H4 (cell line): ENCODE measurements around the gene RAB7A. TPM values are rescaled to one million over a fixed set of nuclear protein-coding genes. Genes with fewer than 3 reads are reported as not detected.

Experiments
- DNase-seq: peaks from one replicate; pipeline ENCODE4 v3.0.0-alpha.2; 2015; ENCODE audit warnings: low spot score
- total RNA-seq: library from RNA; depleted of rRNA; stranded (reverse); fragments of >200 nt; shearing (Covaris generic); gene quantifications from 2 replicates; pipeline ENCODE4 v1.2.3, GENCODE V29; 2014

RAB7A gene
- total RNA-seq, 1 experiment from 2014 or later: 102 TPM

DNA sequence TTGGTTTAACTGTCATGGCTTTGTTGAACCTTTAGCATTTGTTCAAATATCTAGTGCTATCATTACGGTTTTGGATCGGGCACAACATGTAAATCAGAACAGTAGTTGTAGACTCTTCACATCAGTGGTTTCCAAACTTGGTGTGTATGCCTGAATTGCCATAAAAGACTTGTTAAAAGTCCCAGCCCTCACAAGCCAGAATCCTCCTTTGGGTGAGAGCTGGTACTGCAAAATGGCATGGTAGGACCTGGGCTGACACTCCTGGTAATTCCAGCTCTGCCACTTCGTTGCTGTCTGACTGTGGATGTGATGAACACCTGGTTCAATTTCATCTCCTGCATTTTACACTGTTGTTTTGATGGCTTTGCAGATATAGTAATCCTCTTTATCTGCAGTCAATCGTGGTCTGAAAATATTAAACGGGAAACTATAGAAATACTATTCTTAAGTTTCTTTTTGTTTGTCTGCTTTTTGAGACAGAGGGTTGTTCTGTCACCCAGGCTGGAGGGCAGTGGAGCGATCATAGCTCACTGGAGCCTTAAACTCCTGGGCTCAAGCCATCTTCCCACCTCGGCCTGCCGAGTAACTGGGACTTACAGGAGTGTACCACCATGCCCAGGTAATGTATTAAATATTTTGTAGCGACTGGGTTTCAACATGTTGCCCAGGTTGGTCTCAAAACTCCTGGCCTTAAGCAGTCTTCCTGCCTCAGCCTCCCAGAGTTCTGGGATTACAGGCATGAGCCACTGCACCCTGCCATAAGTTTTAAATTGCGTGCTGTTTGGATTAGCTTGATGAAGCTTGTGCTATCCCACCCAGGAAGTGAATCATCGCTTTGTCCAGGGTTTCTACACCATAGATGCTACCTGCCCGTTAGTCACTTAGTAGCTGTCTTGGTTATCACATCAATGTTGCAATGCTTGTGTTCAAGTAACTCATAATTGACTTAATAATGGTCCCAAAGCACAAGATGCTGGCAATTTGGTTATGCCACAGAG is 61.6 kb downstream of the RAB7A start:
- peak; percentile 41 for DNase-seq

DNA sequence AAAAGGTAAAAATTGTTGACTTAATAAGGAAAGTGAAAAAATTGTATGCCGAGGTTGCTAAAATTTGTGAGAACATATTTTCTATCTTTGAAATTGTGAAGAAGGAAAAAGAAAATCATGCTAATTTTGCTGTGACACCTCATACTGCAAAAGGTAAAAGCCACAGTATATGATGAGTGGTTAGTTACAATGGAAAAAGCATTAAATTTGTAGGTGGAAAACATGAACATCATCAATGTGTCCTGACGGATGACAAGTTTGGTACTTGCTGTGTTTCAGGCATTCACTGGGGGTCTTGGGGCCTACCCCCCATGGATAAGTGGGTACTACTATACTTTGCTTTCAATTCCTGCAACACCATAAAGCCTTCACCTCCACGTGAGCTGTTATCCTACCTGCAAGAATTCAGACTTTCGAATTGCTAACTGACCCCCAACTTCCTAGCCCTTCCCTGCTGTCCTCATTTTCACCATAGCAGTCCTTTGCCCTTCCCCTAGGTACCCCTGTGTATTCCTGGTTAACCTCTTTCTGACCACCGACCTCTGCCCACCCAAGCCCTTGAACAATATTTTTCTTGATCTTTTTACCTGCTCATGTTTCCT is 62.4 kb downstream of the RAB7A start:
- no peak for DNase-seq

- DNase-seq: no peak
Observed at GRCh38 chr3:128794067-128794768, 68.2 kb downstream of the RAB7A start.

DNA sequence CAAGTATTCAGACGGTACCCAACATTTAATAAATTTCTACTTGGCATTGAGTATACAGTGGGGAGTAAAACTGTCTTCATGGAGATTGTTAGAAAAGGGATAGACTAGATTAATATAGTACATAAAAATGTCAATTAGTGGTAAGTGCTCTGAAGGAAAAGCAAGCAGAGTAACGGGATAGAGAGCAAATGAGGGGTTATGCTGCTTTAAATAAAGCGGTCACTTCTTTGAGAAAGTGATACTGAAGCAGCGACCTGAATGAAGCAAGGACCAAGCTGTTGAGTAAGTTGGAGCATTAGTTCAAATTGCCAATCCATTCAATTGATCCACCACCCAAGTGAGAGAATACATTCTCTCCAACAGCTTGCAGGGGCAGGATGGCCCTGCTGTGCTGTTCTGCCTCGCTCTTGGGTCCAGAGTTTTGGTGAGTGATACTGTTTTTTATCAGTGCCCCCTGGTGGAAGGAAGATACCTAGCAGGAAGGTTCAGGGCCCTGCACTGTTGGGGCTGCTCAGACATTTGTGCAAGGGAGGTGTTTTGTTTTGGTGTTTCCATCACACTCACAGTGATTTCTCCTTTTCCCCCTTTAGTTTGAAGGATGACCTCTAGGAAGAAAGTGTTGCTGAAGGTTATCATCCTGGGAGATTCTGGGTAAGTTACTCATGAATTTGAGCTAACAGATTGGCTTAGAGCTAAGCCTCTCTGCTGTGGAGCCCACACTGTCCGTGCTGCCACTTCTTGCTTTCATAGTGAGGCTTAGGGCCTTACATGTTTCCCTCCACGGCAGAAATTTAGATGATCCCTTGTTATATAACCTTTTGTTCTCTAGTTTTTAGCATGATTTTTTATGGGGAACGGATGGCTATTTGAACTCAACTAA is 69.0 kb downstream of the RAB7A start:
- peak; percentile 61 for DNase-seq

DNA sequence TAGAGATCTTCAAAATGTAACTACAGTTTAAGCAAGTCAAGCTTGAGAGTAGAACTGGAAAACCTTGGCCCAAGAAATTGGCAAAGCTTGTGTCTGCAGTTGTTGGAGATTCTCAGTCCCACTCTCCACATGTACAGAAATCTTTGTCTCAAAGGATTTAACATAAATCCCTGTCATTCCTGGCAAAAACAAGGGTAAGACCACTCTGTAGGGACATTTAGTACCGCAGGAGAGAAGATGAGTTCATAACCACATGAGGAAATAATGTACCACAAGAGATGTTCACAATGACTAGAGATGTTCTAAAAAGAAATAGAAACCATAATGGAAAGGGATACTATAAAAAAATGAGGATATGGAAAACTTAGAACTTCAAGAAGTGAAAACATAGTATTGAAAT is 73.7 kb downstream of the RAB7A start:
- no peak for DNase-seq

- DNase-seq: no peak
Observed at GRCh38 chr3:128800241-128801187, 74.5 kb downstream of the RAB7A start.

GRCh38 chr3:128801779-128802380 is 75.9 kb downstream of the RAB7A start:
- DNase-seq: no peak

DNA sequence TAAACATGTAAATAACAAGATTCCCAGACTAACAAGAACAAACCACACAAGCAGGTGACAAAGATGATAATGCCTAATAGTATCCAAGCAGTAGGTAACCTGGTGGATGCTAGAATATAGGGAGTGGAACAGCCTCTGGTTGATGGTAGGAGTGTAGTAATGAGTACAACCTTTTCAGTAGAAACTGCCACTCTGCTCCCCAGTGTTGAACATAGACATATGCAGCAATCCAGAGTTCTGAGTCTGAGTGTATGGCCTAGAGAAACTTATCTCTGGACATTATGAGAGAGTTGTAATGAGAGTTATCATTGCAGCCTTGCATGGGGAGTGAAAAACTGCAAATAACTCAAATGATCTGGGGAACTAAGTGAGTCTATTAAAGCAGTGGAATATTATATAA is 77.3 kb downstream of the RAB7A start:
- no peak for DNase-seq

- peak; percentile 71 for DNase-seq
Observed at GRCh38 chr3:128804017-128804810, 78.2 kb downstream of the RAB7A start.

GRCh38 chr3:128804811-128805155 is 78.8 kb downstream of the RAB7A start:
- no peak for DNase-seq

DNA sequence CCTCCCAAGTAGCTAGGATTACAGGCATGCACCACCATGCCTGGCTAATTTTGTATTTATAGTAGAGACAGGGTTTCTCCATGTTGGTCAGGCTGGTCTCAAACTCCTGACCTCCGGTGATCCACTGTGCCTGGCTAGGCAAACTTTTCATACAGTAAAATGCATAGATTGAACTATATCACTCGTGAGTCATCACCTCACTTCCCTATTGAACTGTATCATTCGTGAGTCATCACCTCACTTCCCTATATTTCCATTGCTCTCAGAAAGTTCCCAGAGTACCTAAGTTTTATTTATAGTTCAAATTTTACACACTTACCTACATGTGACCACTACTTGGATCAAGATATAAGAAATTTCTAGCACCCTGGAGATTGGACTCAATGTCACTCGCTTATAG is 79.8 kb downstream of the RAB7A start:
- DNase-seq: no peak

DNA sequence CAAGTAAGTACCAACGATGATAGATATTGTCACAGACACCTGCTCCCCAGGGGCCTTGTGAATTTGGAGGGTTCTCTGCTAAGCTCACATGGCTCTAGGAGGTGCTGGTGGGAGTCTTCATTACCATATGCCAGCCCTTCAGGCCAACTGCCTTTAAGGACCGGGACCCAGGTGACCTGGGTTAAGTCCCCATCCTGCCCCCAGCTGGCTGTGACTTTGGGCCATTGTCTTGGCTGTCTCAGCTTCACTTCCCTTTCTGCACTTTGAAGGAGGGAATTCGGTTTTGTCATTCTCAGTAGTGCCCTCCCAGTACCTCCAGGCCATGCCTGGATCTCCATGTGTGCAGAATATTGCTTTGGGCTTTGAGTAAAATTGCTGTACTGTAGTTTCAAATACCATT is 80.6 kb downstream of the RAB7A start:
- no peak for DNase-seq

- no peak for DNase-seq
Observed at GRCh38 chr3:128807186-128807830, 81.3 kb downstream of the RAB7A start.

DNA sequence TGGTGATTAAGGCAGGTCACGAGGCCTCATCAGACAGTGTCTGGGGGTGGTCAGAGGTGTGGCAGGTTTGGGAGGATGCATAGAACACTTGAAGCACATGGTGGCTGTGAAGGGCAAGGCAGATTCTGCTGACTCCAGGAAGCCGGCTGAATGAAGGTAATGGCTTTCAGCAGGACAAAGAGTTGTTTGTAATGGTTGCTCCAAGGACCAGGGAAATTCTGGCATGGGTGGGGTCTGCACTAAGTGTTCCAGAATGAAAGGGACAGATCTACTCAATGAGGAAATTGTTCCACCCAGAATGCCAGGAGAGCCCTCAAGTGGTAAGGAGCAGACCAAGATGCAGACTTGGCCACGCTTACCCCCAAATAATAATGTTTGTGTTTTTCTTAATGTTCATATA is 82.7 kb downstream of the RAB7A start:
- no peak for DNase-seq

- DNase-seq: no peak
Observed at GRCh38 chr3:128813097-128813496, 87.1 kb downstream of the RAB7A start.

GRCh38 chr3:128814060-128814459 is 88.1 kb downstream of the RAB7A start:
- DNase-seq: no peak

DNA sequence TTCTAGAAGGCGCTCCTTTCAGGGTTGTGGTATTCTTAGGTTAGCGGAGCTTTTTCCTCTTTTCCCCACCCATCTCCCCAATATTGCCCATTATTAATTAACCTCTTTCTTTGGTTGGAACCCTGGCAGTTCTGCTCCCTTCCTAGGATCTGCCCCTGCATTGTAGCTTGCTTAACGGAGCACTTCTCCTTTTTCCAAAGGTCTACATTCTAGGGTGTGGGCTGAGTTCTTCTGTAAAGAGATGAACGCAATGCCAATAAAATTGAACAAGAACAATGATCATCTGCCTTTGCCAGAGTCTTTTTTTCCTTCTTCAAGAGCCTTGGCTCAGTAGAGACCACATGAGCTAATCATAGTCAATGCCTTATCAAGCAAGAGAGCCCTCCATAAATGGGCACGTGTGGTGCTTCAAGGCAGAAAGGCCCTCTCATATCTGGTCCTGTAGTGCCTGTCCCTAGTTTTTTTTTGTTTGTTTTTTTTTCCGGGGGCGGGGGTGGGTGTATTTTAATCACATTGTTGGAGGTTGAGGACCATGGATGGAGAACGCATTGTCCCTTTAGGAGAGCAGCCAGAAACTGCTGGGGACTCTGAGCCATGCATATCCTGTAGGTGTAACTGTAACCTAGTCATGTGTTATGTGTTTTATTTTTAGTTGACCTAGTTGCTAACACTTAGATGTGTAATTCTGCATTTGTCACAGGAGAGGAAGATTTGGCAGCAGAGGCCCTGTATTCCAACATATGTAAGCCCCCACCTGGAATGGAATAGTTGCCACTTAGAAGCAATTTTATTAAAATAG is 88.7 kb downstream of the RAB7A start:
- no peak for DNase-seq
